HepG2 (cell line): ENCODE measurements around the gene MDM4. TPM values are rescaled to one million over a fixed set of nuclear protein-coding genes. Genes with fewer than 3 reads are reported as not detected.

Experiments
- ATAC-seq: fragments of 200-7000 bp; cut with Tn5 transposase; 3 replicates; pipeline ENCODE4 v1.9.1; 2020; ENCODE audit warnings: mild to moderate bottlenecking, moderate library complexity
- BruUV-seq: library from RNA; stranded (reverse); fragments of 400-500 nt; replicated peaks from 2 replicates; lab custom pipeline; 2021; lab: Mats Ljungman, UMichigan
- CTCF ChIA-PET: fragments of 300-600 bp; formaldehyde crosslinking; extraction: SDS; loops from one replicate; lab custom pipeline; 2021; ENCODE audit warnings: low total read pairs, inconsistent platforms, low intra/inter-chr PET ratio; lab: Yijun Ruan, JAX
- POLR2A ChIA-PET: fragments of 350-600 bp; sonication (Branson Sonifier 250); formaldehyde crosslinking; loops from one replicate; lab custom pipeline; 2020; ENCODE audit warnings: antibody characterized with exemption, inconsistent platforms; lab: Yijun Ruan, JAX
- DNase-seq: peaks from one replicate; pipeline ENCODE4 v3.0.0-alpha.2; 2015; ENCODE audit warnings: low spot score
- FAIRE-seq: peaks from 3 replicates; lab custom pipeline; 2011; peaks lifted over from hg19 to GRCh38; lab: Jason Lieb, UNC
- H2AFZ ChIP-seq: one replicate; pipeline ENCODE4 v1.6.1; 2011; ENCODE audit warnings: low read length, inconsistent platforms
- H3K27ac ChIP-seq: fragments of 300-600 bp; 3 replicates; pipeline ENCODE4 v1.8.0; 2011; ENCODE audit warnings: mixed run types, mild to moderate bottlenecking, mixed read lengths, low read length, inconsistent platforms; ENCODE audit not compliant: insufficient read depth; ENCODE audit errors: extremely low read length
- H3K27me3 ChIP-seq, 2 experiments: fragments of 200-600 bp in 1 of 2; 2 replicates in 1 of 2; 3 replicates in 1 of 2; pipeline versions ENCODE4 v1.6.0 to v1.8.0; 2011; ENCODE audit warnings: low read length in 2 of 2, mild to moderate bottlenecking in 2 of 2, moderate library complexity in 2 of 2, inconsistent platforms in 1 of 2; ENCODE audit not compliant: insufficient read depth in 2 of 2, control insufficient read depth in 1 of 2
- H3K36me3 ChIP-seq, 2 experiments: fragments of 200-600 bp in 1 of 2; replicated peaks in 1 of 2; 2 replicates in 1 of 2; 3 replicates in 1 of 2; pipeline versions ENCODE4 v1.5.1 to v1.8.0; 2011; ENCODE audit warnings: low read length in 2 of 2, inconsistent platforms in 1 of 2; ENCODE audit not compliant: insufficient read depth in 2 of 2, control insufficient read depth in 1 of 2
- H3K4me1 ChIP-seq: 2 replicates; pipeline ENCODE4 v1.5.1; 2012; ENCODE audit warnings: low read length, inconsistent platforms; ENCODE audit not compliant: insufficient read depth
- H3K4me2 ChIP-seq: 2 replicates; pipeline ENCODE4 v1.6.0; 2011; ENCODE audit warnings: low read depth, low read length, inconsistent platforms
- H3K4me3 ChIP-seq, 3 experiments: fragments of 200-600 bp in 1 of 3; sonication (generic), shearing (Covaris generic) in 1 of 3; replicated peaks in 1 of 3; 2 replicates each; pipeline ENCODE4 v1.5.1; 2011 to 2016; ENCODE audit warnings: low read length in 3 of 3, inconsistent platforms in 2 of 3, low read depth in 2 of 3, mild to moderate bottlenecking in 2 of 3, control low read depth in 1 of 3, mixed read lengths in 1 of 3; ENCODE audit not compliant: insufficient read depth in 1 of 3
- H3K79me2 ChIP-seq: one replicate; pipeline ENCODE4 v1.6.1; 2011; ENCODE audit warnings: low read length, inconsistent platforms; ENCODE audit not compliant: insufficient read depth
- H3K9ac ChIP-seq: 2 replicates; pipeline ENCODE4 v1.6.0; 2011; ENCODE audit warnings: mild to moderate bottlenecking, low read depth, low read length, inconsistent platforms; ENCODE audit not compliant: insufficient read depth
- H3K9me3 ChIP-seq: 2 replicates; pipeline ENCODE4 v1.5.1; 2012; ENCODE audit warnings: mild to moderate bottlenecking, low read length
- H4K20me1 ChIP-seq: 2 replicates; pipeline ENCODE4 v1.6.0; 2011; ENCODE audit warnings: inconsistent platforms, mild to moderate bottlenecking, low read length, moderate library complexity; ENCODE audit not compliant: insufficient read depth
- AGO2 ChIP-seq: fragments of 200-400 bp; formaldehyde crosslinking; optimal IDR thresholded peaks from 2 replicates; pipeline ENCODE3; 2017; ENCODE audit warnings: mild to moderate bottlenecking, low read depth, low read length, moderate library complexity
- HOXA5 ChIP-seq: sonication (generic); formaldehyde crosslinking; IDR thresholded peaks from 2 replicates; pipeline ENCODE4 v1.4.0; 2020; ENCODE audit warnings: missing genetic modification reagents
- PRPF4 ChIP-seq: fragments of 200-400 bp; formaldehyde crosslinking; IDR thresholded peaks from 2 replicates; pipeline ENCODE4 v1.6.1; 2016; ENCODE audit warnings: low read length, low read depth; ENCODE audit not compliant: poor library complexity, severe bottlenecking
- SYNCRIP ChIP-seq: fragments of 200-400 bp; formaldehyde crosslinking; IDR thresholded peaks from 2 replicates; pipeline ENCODE4 v1.6.1; 2018; ENCODE audit warnings: mild to moderate bottlenecking, low read depth, low read length; ENCODE audit not compliant: insufficient read depth
- ZBTB3 ChIP-seq: sonication (generic); formaldehyde crosslinking; IDR thresholded peaks from 2 replicates; pipeline ENCODE4 v1.4.0; 2020; ENCODE audit warnings: low read depth, mild to moderate bottlenecking, moderate library complexity, missing genetic modification reagents, borderline replicate concordance
- ZFP36 ChIP-seq: fragments of 150-350 bp; IDR thresholded peaks from 2 replicates; pipeline ENCODE4 v1.6.1; 2018; ENCODE audit warnings: borderline replicate concordance, low read length, low read depth; ENCODE audit not compliant: partially characterized antibody
- ZNF12 ChIP-seq: sonication (generic); formaldehyde crosslinking; IDR thresholded peaks from 2 replicates; pipeline ENCODE4 v1.5.0; 2020; ENCODE audit warnings: missing genetic modification reagents
- ZNF30 ChIP-seq: sonication (generic); formaldehyde crosslinking; IDR thresholded peaks from 2 replicates; pipeline ENCODE4 v1.5.0; 2020; ENCODE audit warnings: mild to moderate bottlenecking, missing genetic modification reagents
- ZNF414 ChIP-seq: sonication (generic); formaldehyde crosslinking; IDR thresholded peaks from 2 replicates; pipeline ENCODE4 v1.5.0; 2020; ENCODE audit warnings: missing genetic modification reagents
- ZNF891 ChIP-seq: sonication (generic); formaldehyde crosslinking; IDR thresholded peaks from 2 replicates; pipeline ENCODE4 v1.5.0; 2020; ENCODE audit warnings: mild to moderate bottlenecking, missing genetic modification reagents
- ZSCAN12 ChIP-seq: sonication (generic); formaldehyde crosslinking; IDR thresholded peaks from 2 replicates; pipeline ENCODE4 v1.9.0; 2021; ENCODE audit warnings: mild to moderate bottlenecking, missing genetic modification reagents
- ZSCAN30 ChIP-seq: sonication (generic); formaldehyde crosslinking; IDR thresholded peaks from 2 replicates; pipeline ENCODE4 v1.5.0; 2020; ENCODE audit warnings: mild to moderate bottlenecking, missing genetic modification reagents
- WGBS: methylation state at CpG from one replicate; pipeline ENCODE4 v1.1.6; 2017; ENCODE audit warnings: low lambda C conversion rate; 5-methylcytosine and 5-hydroxymethylcytosine counted together
- in situ Hi-C: cut with HindIII; loops from 2 replicates; pipeline ENCODE4 v1.10.0; 2017; ENCODE audit warnings: low pct_unique_long_range_greater_than_20kb; ENCODE audit not compliant: extremely low pct_ligation_motif_present
- intact Hi-C: fragments of 100-400 bp; cut with micrococcal nuclease; formaldehyde crosslinking; loops from one replicate; pipeline ENCODE4 v1.10.0; 2022; ENCODE audit not compliant: unreplicated experiment
- polyA plus RNA-seq, 8 experiments: library from polyadenylated mRNA; depleted of rRNA in 3 of 8; stranded (reverse) in 7 of 8; unstranded in 1 of 8; fragments of >200 nt; fragmentation: Illumina TruSeq in 4 of 8; extraction: Trizol in 4 of 8; gene quantifications; 2 replicates each; pipeline versions ENCODE4 v1.2.1 to v1.2.3, GENCODE V29; 2011 to 2016; ENCODE audit warnings: low read depth in 4 of 8, missing spikeins in 1 of 8, mixed read lengths in 1 of 8; ENCODE audit not compliant: insufficient read depth in 1 of 8
- total RNA-seq, 5 experiments: library from RNA; depleted of rRNA; stranded (reverse); fragments of >200 nt; fragmentation: Illumina TruSeq; extraction: Trizol; gene quantifications; 2 replicates each; pipeline ENCODE4 v1.2.3, GENCODE V29; 2016; ENCODE audit warnings: low read depth in 1 of 5
- TF ChIP-seq, protein P1 (sequence below): fragments of 450-650 bp; IDR thresholded peaks from 2 replicates; pipeline ENCODE4 v1.6.1; 2017
- TF ChIP-seq, protein P2 (sequence below): sonication (generic); formaldehyde crosslinking; conservative IDR thresholded peaks from 2 replicates; pipeline ENCODE4 v1.4.0; 2020; ENCODE audit warnings: missing genetic modification reagents

The MDM4 gene
- total and polyA plus RNA-seq, 2 of the 13 experiments (the other 11 are each of a cell fraction or from before 2014, with no cell fraction given): 14.9 to 19.0 TPM

- H3K9ac ChIP-seq: no peak overlapping the region
- POLR2A ChIA-PET: interaction anchor here (1.7 to 2.4 kb wide), 2 partner anchors 15 kb away, joined by 5 to 7 read pairs; partner anchors contain the start of gene PIK3C2B
- no peaks in the 10 kb centered on the region for H3K79me2 ChIP-seq
- H3K27ac ChIP-seq: no peak overlapping the region
- FAIRE-seq (no peak), ATAC-seq (no peak), DNase-seq (no peak)
- BruUV-seq: no TSS peak
- H3K27me3 ChIP-seq: no peaks in the 10 kb centered on the region
- TF ChIP-seq, protein P1, sequence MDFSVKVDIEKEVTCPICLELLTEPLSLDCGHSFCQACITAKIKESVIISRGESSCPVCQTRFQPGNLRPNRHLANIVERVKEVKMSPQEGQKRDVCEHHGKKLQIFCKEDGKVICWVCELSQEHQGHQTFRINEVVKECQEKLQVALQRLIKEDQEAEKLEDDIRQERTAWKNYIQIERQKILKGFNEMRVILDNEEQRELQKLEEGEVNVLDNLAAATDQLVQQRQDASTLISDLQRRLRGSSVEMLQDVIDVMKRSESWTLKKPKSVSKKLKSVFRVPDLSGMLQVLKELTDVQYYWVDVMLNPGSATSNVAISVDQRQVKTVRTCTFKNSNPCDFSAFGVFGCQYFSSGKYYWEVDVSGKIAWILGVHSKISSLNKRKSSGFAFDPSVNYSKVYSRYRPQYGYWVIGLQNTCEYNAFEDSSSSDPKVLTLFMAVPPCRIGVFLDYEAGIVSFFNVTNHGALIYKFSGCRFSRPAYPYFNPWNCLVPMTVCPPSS: no peak
- no peak for TF ChIP-seq HOXA5 (CRISPR knock-in tag)
- CTCF ChIA-PET: no interaction called here
- H3K9me3 ChIP-seq: no peaks in the 10 kb centered on the region
- H3K36me3 ChIP-seq: no peaks in the 10 kb centered on the region
- no peak overlapping the region for H2AFZ ChIP-seq
- intact Hi-C loops: no loop called here
- H4K20me1 ChIP-seq: no peaks in the 10 kb centered on the region
- in situ Hi-C loops: no loop called here
- H3K4me1 ChIP-seq: peaks cover 24% of the 10 kb centered on the region
- no peak overlapping the region for H3K4me2 ChIP-seq
- WGBS: 84% methylated on average over 11 of the region's 13 CpGs
- H3K4me3 ChIP-seq: no peak overlapping the region
Observed at GRCh38 chr1:204479387-204480136, 36.6 kb upstream of the MDM4 start.

GRCh38 chr1:204480515-204480914 lies 35.7 kb upstream of the MDM4 start:
- Histone ChIP-seq H3K27me3 (no peaks in the 10 kb centered on the region), H3K27ac (no peak overlapping the region), H2AFZ (no peak overlapping the region), H4K20me1 (no peaks in the 10 kb centered on the region), H3K9me3 (no peaks in the 10 kb centered on the region), H3K4me2 (no peak overlapping the region), H3K4me1 (peaks cover 29% of the 10 kb centered on the region), H3K9ac (no peak overlapping the region), H3K36me3 (no peaks in the 10 kb centered on the region), H3K4me3 (no peak overlapping the region)
- 94% methylated on average over 6 of the region's 8 CpGs for WGBS
- intact Hi-C loops (no loop called here), in situ Hi-C loops (no loop called here)
- DNase-seq: no peak
- ChIA-PET POLR2A (interaction anchor here (2.4 kb wide), 1 partner anchor 14 kb away, joined by 7 read pairs; the partner anchor contains the start of gene PIK3C2B), CTCF (interaction anchor here (2.2 kb wide), 1 partner anchor 23 kb away, joined by 11 read pairs; no protein-coding TSS in a partner anchor)
- no peak for FAIRE-seq
- no peak for ATAC-seq
- TF ChIP-seq PRPF4 (no peak), ZNF30 (no peak), ZBTB3 (CRISPR knock-in tag) (no peak), ZNF891 (CRISPR knock-in tag) (no peak), ZNF414 (no peak), ZNF12 (no peak), ZSCAN30 (CRISPR knock-in tag) (no peak), ZFP36 (no peak), AGO2 (no peak), ZSCAN12 (CRISPR knock-in tag) (no peak), SYNCRIP (no peak)
- TF ChIP-seq, protein P2, sequence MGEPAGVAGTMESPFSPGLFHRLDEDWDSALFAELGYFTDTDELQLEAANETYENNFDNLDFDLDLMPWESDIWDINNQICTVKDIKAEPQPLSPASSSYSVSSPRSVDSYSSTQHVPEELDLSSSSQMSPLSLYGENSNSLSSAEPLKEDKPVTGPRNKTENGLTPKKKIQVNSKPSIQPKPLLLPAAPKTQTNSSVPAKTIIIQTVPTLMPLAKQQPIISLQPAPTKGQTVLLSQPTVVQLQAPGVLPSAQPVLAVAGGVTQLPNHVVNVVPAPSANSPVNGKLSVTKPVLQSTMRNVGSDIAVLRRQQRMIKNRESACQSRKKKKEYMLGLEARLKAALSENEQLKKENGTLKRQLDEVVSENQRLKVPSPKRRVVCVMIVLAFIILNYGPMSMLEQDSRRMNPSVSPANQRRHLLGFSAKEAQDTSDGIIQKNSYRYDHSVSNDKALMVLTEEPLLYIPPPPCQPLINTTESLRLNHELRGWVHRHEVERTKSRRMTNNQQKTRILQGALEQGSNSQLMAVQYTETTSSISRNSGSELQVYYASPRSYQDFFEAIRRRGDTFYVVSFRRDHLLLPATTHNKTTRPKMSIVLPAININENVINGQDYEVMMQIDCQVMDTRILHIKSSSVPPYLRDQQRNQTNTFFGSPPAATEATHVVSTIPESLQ (CRISPR knock-in tag): no peak
- TF ChIP-seq, all 625 proteins: peak for 0
- no peaks in the 10 kb centered on the region for H3K79me2 ChIP-seq
- BruUV-seq: no TSS peak
